A673 (cell line): ENCODE results near the gene VSTM2L.

Source experiments
- EZH2 ChIP-seq: fragments of 200-600 bp; sonication (generic); IDR thresholded peaks from 2 replicates; pipeline ENCODE4 v1.6.1; 2017; ENCODE audit warnings: borderline replicate concordance, low read depth, mild to moderate bottlenecking, mixed read lengths, antibody characterized with exemption, low read length; ENCODE audit not compliant: poor library complexity, severe bottlenecking
- TF ChIP-seq, protein P1 (sequence below): fragments of 300-800, 200-600 bp; sonication (generic); conservative IDR thresholded peaks from 2 replicates; pipeline ENCODE4 v1.5.1; 2017; ENCODE audit warnings: low read depth, mild to moderate bottlenecking, antibody characterized with exemption, low read length, moderate library complexity, mixed read lengths

DNA sequence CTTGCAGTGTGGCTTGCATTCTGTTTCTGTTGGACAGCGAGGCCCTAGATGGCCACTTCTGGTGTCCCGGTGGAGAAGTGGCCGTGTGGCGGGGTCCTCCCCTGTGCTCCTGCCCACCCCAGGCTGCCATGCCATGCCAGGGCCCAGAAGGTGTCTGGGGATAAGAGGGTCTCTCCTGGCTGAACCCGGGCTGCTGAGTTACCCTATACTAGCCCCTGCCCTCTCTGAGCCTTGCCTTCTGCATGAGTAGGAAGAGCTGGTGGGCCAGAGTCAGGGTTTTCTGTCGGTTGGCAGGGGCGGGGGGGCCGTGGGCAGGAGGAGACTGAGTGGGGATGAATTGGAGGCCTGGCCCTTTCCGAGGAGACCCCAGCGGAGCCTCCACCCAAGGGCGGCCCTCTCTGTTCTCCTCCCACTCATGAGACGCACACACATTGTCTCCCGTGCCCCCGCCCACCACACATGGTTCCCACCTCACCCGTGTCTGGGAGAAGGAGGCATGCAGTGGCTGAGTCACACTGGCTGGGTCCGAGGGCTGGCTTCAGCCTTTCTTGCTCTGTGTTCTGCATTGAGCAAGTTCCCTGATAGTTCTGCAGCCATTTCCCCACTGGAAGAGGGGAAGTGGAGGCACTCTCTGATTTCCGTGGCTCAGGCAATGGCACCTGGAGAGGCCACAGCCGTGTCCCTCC lies 24.6 kb downstream of the VSTM2L start:
- TF ChIP-seq, protein P1, sequence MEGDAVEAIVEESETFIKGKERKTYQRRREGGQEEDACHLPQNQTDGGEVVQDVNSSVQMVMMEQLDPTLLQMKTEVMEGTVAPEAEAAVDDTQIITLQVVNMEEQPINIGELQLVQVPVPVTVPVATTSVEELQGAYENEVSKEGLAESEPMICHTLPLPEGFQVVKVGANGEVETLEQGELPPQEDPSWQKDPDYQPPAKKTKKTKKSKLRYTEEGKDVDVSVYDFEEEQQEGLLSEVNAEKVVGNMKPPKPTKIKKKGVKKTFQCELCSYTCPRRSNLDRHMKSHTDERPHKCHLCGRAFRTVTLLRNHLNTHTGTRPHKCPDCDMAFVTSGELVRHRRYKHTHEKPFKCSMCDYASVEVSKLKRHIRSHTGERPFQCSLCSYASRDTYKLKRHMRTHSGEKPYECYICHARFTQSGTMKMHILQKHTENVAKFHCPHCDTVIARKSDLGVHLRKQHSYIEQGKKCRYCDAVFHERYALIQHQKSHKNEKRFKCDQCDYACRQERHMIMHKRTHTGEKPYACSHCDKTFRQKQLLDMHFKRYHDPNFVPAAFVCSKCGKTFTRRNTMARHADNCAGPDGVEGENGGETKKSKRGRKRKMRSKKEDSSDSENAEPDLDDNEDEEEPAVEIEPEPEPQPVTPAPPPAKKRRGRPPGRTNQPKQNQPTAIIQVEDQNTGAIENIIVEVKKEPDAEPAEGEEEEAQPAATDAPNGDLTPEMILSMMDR, result no peak
- no peak for TF ChIP-seq EZH2
